Neutrophil (primary cell): ENCODE measurements around the gene SPECC1L.

ENCODE experiments used
- H3K27ac ChIP-seq: fragments of 200-600 bp; sonication (generic); 2 replicates; pipeline ENCODE4 v1.5.1; 2016; ENCODE audit warnings: mild to moderate bottlenecking, moderate library complexity
- H3K27me3 ChIP-seq: fragments of 200-600 bp; sonication (generic); 2 replicates; pipeline ENCODE4 v1.6.0; 2016; ENCODE audit warnings: mild to moderate bottlenecking
- H3K36me3 ChIP-seq: fragments of 200-600 bp; sonication (generic); 2 replicates; pipeline ENCODE4 v1.5.1; 2017
- H3K4me1 ChIP-seq, 2 experiments: fragments of 200-600 bp in 1 of 2; sonication (generic) in 1 of 2; 1 replicate in 1 of 2; 2 replicates in 1 of 2; pipeline versions ENCODE4 v1.5.1 to v1.6.1; 2013 to 2016; ENCODE audit warnings: low read depth in 1 of 2, low read length in 1 of 2, mild to moderate bottlenecking in 1 of 2, moderate library complexity in 1 of 2; ENCODE audit not compliant: control insufficient read depth in 1 of 2, insufficient read depth in 1 of 2
- H3K4me3 ChIP-seq, 2 experiments: fragments of 200-600 bp in 1 of 2; sonication (generic) in 1 of 2; 1 replicate in 1 of 2; 2 replicates in 1 of 2; pipeline ENCODE4 v1.5.1; 2013 to 2016; ENCODE audit warnings: low read depth in 1 of 2, low read length in 1 of 2, mild to moderate bottlenecking in 1 of 2, moderate library complexity in 1 of 2
- H3K9me3 ChIP-seq: fragments of 200-600 bp; sonication (generic); 2 replicates; pipeline ENCODE4 v1.5.1; 2016
- CTCF ChIP-seq: fragments of 200-600 bp; sonication (generic); IDR thresholded peaks from 2 replicates; pipeline ENCODE4 v1.5.1; 2016; ENCODE audit warnings: antibody characterized with exemption

SPECC1L gene

GRCh38 chr22:24430431-24431308 lies 160.0 kb downstream of the SPECC1L start:
- no peaks in the 10 kb centered on the region for H3K9me3 ChIP-seq
- H3K4me1 ChIP-seq: peaks cover 98 to 100% of the 10 kb centered on the region in 2 experiments
- no peak for TF ChIP-seq CTCF
- no peaks in the 10 kb centered on the region for H3K27me3 ChIP-seq
- peaks cover 36% of the 10 kb centered on the region for H3K36me3 ChIP-seq
- no peak overlapping the region for H3K4me3 ChIP-seq
- peak overlapping the region; percentile 97 for H3K27ac ChIP-seq

- Histone ChIP-seq H3K27ac (peak overlapping the region; percentile 97), H3K4me1 (peaks cover 98 to 100% of the 10 kb centered on the region in 2 experiments), H3K27me3 (no peaks in the 10 kb centered on the region), H3K4me3 (no peak overlapping the region), H3K9me3 (no peaks in the 10 kb centered on the region), H3K36me3 (peaks cover 44% of the 10 kb centered on the region)
- TF ChIP-seq CTCF: no peak
These were observed 160.8 kb downstream of the SPECC1L start for GRCh38 chr22:24431309-24432034.

- Histone ChIP-seq H3K4me1 (peaks cover 98 to 100% of the 10 kb centered on the region in 2 experiments), H3K27me3 (no peaks in the 10 kb centered on the region), H3K36me3 (peaks cover 50% of the 10 kb centered on the region), H3K9me3 (no peaks in the 10 kb centered on the region), H3K27ac (peak overlapping the region; percentile 97), H3K4me3 (no peak overlapping the region)
- no peak for TF ChIP-seq CTCF
These were observed 161.6 kb downstream of the SPECC1L start for GRCh38 chr22:24432059-24432853.

- Histone ChIP-seq H3K36me3 (peaks cover 55% of the 10 kb centered on the region), H3K9me3 (no peaks in the 10 kb centered on the region), H3K27ac (peak overlapping the region; percentile 97), H3K27me3 (no peaks in the 10 kb centered on the region), H3K4me1 (peaks cover 98 to 100% of the 10 kb centered on the region in 2 experiments), H3K4me3 (peak overlapping the region in 1 of 2 experiments; percentile 49)
- TF ChIP-seq CTCF: no peak
These were observed 162.6 kb downstream of the SPECC1L start for GRCh38 chr22:24433001-24433827.
